Mammary epithelial cell (primary cell): ENCODE data around the gene EED.

ENCODE experiments used
- CTCF ChIP-seq, 2 donors: IDR thresholded peaks in 1 of 2; conservative IDR thresholded peaks in 1 of 2; 2 replicates each; pipeline ENCODE4 v1.5.1; 2011 to 2012; ENCODE audit warnings: inconsistent platforms in 2 of 2, low read length in 2 of 2, mild to moderate bottlenecking in 2 of 2, control low read depth in 1 of 2, low read depth in 1 of 2; ENCODE audit not compliant: insufficient read depth in 1 of 2; ENCODE audit errors: extremely low read depth in 1 of 2
- EZH2 ChIP-seq: IDR thresholded peaks from 2 replicates; pipeline ENCODE4 v1.6.1; 2012; ENCODE audit warnings: low read length, inconsistent platforms, borderline replicate concordance

- TF ChIP-seq EZH2 (no peak), CTCF (conservative IDR thresholded peaks at IDR 0.05 in 1 of 2, IDR thresholded peaks at IDR 0.05 in 1 of 2; ENCODE audit: extremely low read depth in 1 of 2, insufficient read depth in 1 of 2, low read depth in 1 of 2, low read length in 2 of 2) (no peak)
Observed at GRCh38 chr11:86262387-86262786, 17.8 kb downstream of the EED start.
